GM12892 (cell line): ENCODE measurements around the gene SCG2.

ENCODE experiments used
- DNase-seq: peaks from one replicate; pipeline ENCODE4 v3.0.0; 2011; ENCODE audit not compliant: insufficient read length
- FAIRE-seq: peaks from 2 replicates; lab custom pipeline; 2011; peaks lifted over from hg19 to GRCh38; lab: Jason Lieb, UNC
- POLR2A ChIP-seq: IDR thresholded peaks from 2 replicates; pipeline ENCODE4 v1.6.1; 2011; ENCODE audit warnings: low read depth, low read length, control low read depth
- POLR2AphosphoS5 ChIP-seq: IDR thresholded peaks from 2 replicates; pipeline ENCODE4 v1.6.1; 2011; ENCODE audit warnings: low read depth, low read length, control low read depth
- TAF1 ChIP-seq: IDR thresholded peaks from 2 replicates; pipeline ENCODE4 v1.6.1; 2011; ENCODE audit warnings: low read depth, mild to moderate bottlenecking, control low read depth, low read length, borderline replicate concordance

Gene SCG2

GRCh38 chr2:223626716-223627115, 24.6 kb upstream of the SCG2 start:
- TF ChIP-seq POLR2A = no peak
- TF ChIP-seq POLR2AphosphoS5 = no peak
- TF ChIP-seq TAF1 = no peak
- no peak for FAIRE-seq
- DNase-seq = no peak

GRCh38 chr2:223625652-223626051, 23.5 kb upstream of the SCG2 start:
- TF ChIP-seq TAF1 = no peak
- TF ChIP-seq POLR2A = no peak
- no peak for TF ChIP-seq POLR2AphosphoS5
- FAIRE-seq (no peak), DNase-seq (no peak)

- no peak for DNase-seq
- TF ChIP-seq POLR2A (no peak), POLR2AphosphoS5 (no peak), TAF1 (no peak)
- no peak for FAIRE-seq
These were observed 19.7 kb upstream of the SCG2 start for GRCh38 chr2:223621901-223622300.

- FAIRE-seq (no peak), DNase-seq (no peak)
- TF ChIP-seq POLR2AphosphoS5 = no peak
These were observed 17.4 kb upstream of the SCG2 start for GRCh38 chr2:223619486-223620129.

GRCh38 chr2:223618172-223619035, 16.2 kb upstream of the SCG2 start:
- DNase-seq = no peak
- no peak for TF ChIP-seq POLR2A
- TF ChIP-seq POLR2AphosphoS5 = no peak
- no peak for TF ChIP-seq TAF1
- no peak for FAIRE-seq

GRCh38 chr2:223614534-223614933, 12.4 kb upstream of the SCG2 start:
- FAIRE-seq = no peak
- no peak for DNase-seq
- TF ChIP-seq TAF1 (no peak), POLR2AphosphoS5 (no peak), POLR2A (no peak)

GRCh38 chr2:223613017-223613950, 11.1 kb upstream of the SCG2 start:
- TF ChIP-seq POLR2A (no peak), POLR2AphosphoS5 (no peak), TAF1 (no peak)
- FAIRE-seq (no peak), DNase-seq (no peak)

GRCh38 chr2:223612501-223612900, 10.3 kb upstream of the SCG2 start:
- FAIRE-seq (no peak), DNase-seq (no peak)
- no peak for TF ChIP-seq TAF1
- no peak for TF ChIP-seq POLR2AphosphoS5
- TF ChIP-seq POLR2A = no peak

GRCh38 chr2:223611061-223611460, 8.9 kb upstream of the SCG2 start:
- FAIRE-seq = no peak

GRCh38 chr2:223607476-223607875, 5.3 kb upstream of the SCG2 start:
- FAIRE-seq = no peak
- TF ChIP-seq TAF1 = no peak
- no peak for DNase-seq

More at GRCh38 chr2:223611061-223611460, 8.9 kb upstream of the SCG2 start:
- DNase-seq = no peak
- TF ChIP-seq POLR2AphosphoS5 (no peak), POLR2A (no peak), TAF1 (no peak)

GRCh38 chr2:223606946-223607345, 4.8 kb upstream of the SCG2 start:
- TF ChIP-seq TAF1 = no peak
- no peak for TF ChIP-seq POLR2A
- no peak for TF ChIP-seq POLR2AphosphoS5
- no peak for FAIRE-seq
- no peak for DNase-seq
